K562 (cell line): ENCODE measurements around the gene SLC19A1. TPM values are rescaled to one million over a fixed set of nuclear protein-coding genes. Genes with fewer than 3 reads are reported as not detected.

Experiments
- ASH1L ChIP-seq: fragments of 450-650 bp; IDR thresholded peaks from 2 replicates; pipeline ENCODE4 v1.6.1; 2018; ENCODE audit warnings: borderline replicate concordance, mild to moderate bottlenecking, low read depth; ENCODE audit not compliant: partially characterized antibody
- CCNT2 ChIP-seq: IDR thresholded peaks from 2 replicates; pipeline ENCODE4 v1.6.1; 2011; ENCODE audit warnings: borderline replicate concordance, low read depth, mild to moderate bottlenecking, moderate library complexity, mixed read lengths, low read length; ENCODE audit not compliant: insufficient read length; ENCODE audit errors: extremely low read depth
- E2F6 ChIP-seq, 2 experiments: IDR thresholded peaks; 2 replicates each; pipeline ENCODE4 v1.6.1; 2011; ENCODE audit warnings: borderline replicate concordance in 1 of 2, control low read depth in 1 of 2, low read depth in 1 of 2, low read length in 1 of 2, mild to moderate bottlenecking in 1 of 2, mixed read lengths in 1 of 2, moderate library complexity in 1 of 2; ENCODE audit not compliant: insufficient read depth in 1 of 2, insufficient read length in 1 of 2, poor library complexity in 1 of 2, severe bottlenecking in 1 of 2; ENCODE audit errors: extremely low read depth in 1 of 2
- ELK1 ChIP-seq: sonication (generic); formaldehyde crosslinking; IDR thresholded peaks from 2 replicates; pipeline ENCODE4 v1.8.1; 2022; ENCODE audit warnings: missing genetic modification reagents
- HNRNPK ChIP-seq: fragments of 200-400 bp; formaldehyde crosslinking; IDR thresholded peaks from one replicate; pipeline ENCODE4 v1.6.1; 2018; ENCODE audit warnings: mild to moderate bottlenecking, low read depth, low read length; ENCODE audit not compliant: poor library complexity, severe bottlenecking
- ILF3 ChIP-seq: fragments of 450-650 bp; IDR thresholded peaks from 2 replicates; pipeline ENCODE4 v1.6.1; 2018; ENCODE audit warnings: antibody characterized with exemption, mild to moderate bottlenecking, moderate library complexity, borderline replicate concordance
- KLF1 ChIP-seq: fragments of 450-650 bp; IDR thresholded peaks from 2 replicates; pipeline ENCODE4 v1.6.1; 2016; ENCODE audit warnings: missing genetic modification characterization, missing compliant biosample characterization
- KLF6 ChIP-seq: fragments of 250-450 bp; sonication (Bioruptor Pico); IDR thresholded peaks from 2 replicates; pipeline ENCODE4 v1.4.0; 2020; ENCODE audit warnings: mild to moderate bottlenecking, moderate library complexity, borderline replicate concordance
- L3MBTL2 ChIP-seq: fragments of 450-650 bp; IDR thresholded peaks from 2 replicates; pipeline ENCODE4 v1.6.1; 2016; ENCODE audit warnings: mild to moderate bottlenecking, moderate library complexity
- MBD2 ChIP-seq: sonication (generic); IDR thresholded peaks from 2 replicates; pipeline ENCODE4 v1.6.1; 2016; ENCODE audit warnings: low read depth, borderline replicate concordance
- MNT ChIP-seq, 2 experiments: fragments of 450-650 bp; conservative IDR thresholded peaks; 2 replicates each; pipeline ENCODE4 v1.6.1; 2017; ENCODE audit warnings: mild to moderate bottlenecking in 2 of 2, moderate library complexity in 2 of 2
- MTA2 ChIP-seq: fragments of 450-650 bp; IDR thresholded peaks from 2 replicates; pipeline ENCODE4 v1.6.1; 2016; ENCODE audit warnings: low read depth
- SIN3A ChIP-seq, 2 experiments: fragments of 150-350 bp in 1 of 2; IDR thresholded peaks; 2 replicates each; pipeline ENCODE4 v1.6.1; 2011 to 2016; ENCODE audit warnings: borderline replicate concordance in 2 of 2, low read depth in 2 of 2, low read length in 2 of 2, mild to moderate bottlenecking in 2 of 2, moderate library complexity in 2 of 2; ENCODE audit not compliant: control insufficient read depth in 1 of 2
- SP1 ChIP-seq: sonication (generic); formaldehyde crosslinking; IDR thresholded peaks from 2 replicates; pipeline ENCODE4 v1.8.1; 2022; ENCODE audit warnings: mild to moderate bottlenecking, missing genetic modification reagents
- STAG1 ChIP-seq: sonication (generic); formaldehyde crosslinking; IDR thresholded peaks from 2 replicates; pipeline ENCODE4 v1.5.0; 2020; ENCODE audit warnings: missing genetic modification reagents, borderline replicate concordance
- TFAP4 ChIP-seq: sonication (generic); formaldehyde crosslinking; IDR thresholded peaks from 2 replicates; pipeline ENCODE4 v1.8.0; 2022; ENCODE audit warnings: missing genetic modification reagents, mild to moderate bottlenecking, moderate library complexity, borderline replicate concordance
- THRAP3 ChIP-seq: fragments of 450-650 bp; IDR thresholded peaks from 2 replicates; pipeline ENCODE4 v1.6.1; 2016; ENCODE audit warnings: mild to moderate bottlenecking, inconsistent platforms, borderline replicate concordance
- ZBTB17 ChIP-seq: fragments of 450-650 bp; formaldehyde crosslinking; IDR thresholded peaks from 2 replicates; pipeline ENCODE4 v1.4.0; 2020; ENCODE audit warnings: mild to moderate bottlenecking
- ZNF184 ChIP-seq: sonication (generic); formaldehyde crosslinking; IDR thresholded peaks from 2 replicates; pipeline ENCODE4 v1.5.0; 2020; ENCODE audit warnings: missing genetic modification reagents
- ZNF239 ChIP-seq: fragments of 250-450 bp; sonication (Bioruptor Pico); IDR thresholded peaks from 2 replicates; pipeline ENCODE4 v1.4.0; 2020; ENCODE audit warnings: mild to moderate bottlenecking
- ZNF384 ChIP-seq: IDR thresholded peaks from 2 replicates; pipeline ENCODE4 v1.6.1; 2012; ENCODE audit warnings: low read depth, low read length, improper control_type of control experiment
- ZNF584 ChIP-seq: fragments of 200-800 bp; sonication (Bioruptor generic); IDR thresholded peaks from 2 replicates; pipeline ENCODE4 v1.6.1; 2016; ENCODE audit warnings: low read depth, mild to moderate bottlenecking, missing genetic modification characterization, missing compliant biosample characterization
- polyA plus RNA-seq, 8 experiments: library from polyadenylated mRNA; depleted of rRNA in 4 of 8; stranded (reverse) in 5 of 8; unstranded in 3 of 8; fragments of >200 nt; fragmentation: Nextera tagmentation in 2 of 8; fragmentation: Illumina TruSeq in 1 of 8; extraction: Ambion mirVana in 2 of 8; extraction: Trizol in 1 of 8; gene quantifications; 2 replicates each; pipeline versions ENCODE4 v1.2.1 to v1.2.3, GENCODE V29; 2011 to 2014; ENCODE audit warnings: inconsistent platforms in 1 of 8, missing spikeins in 1 of 8
- total RNA-seq, 7 experiments: library from RNA; depleted of rRNA in 6 of 7; stranded (reverse); fragments of >200 nt in 6 of 7; fragmentation: Illumina TruSeq in 2 of 7; extraction: Trizol in 2 of 7; gene quantifications; 2 replicates each; pipeline versions ENCODE4 v1.2.1 to v1.2.3, GENCODE V29; 2011 to 2021; ENCODE audit warnings: low replicate concordance in 1 of 7

The SLC19A1 gene
- total and polyA plus RNA-seq, 9 of the 15 experiments (the other 6 are each of a cell fraction or from before 2014, with no cell fraction given), result 0.65 to 88.7 (median 12.0) TPM

- TF ChIP-seq ZNF239 (CRISPR knock-in tag) (no peak), SIN3A (IDR thresholded peaks at IDR 0.05; ENCODE audit: borderline replicate concordance in 2 of 2, control insufficient read depth in 1 of 2, low read depth in 2 of 2, low read length in 2 of 2) (no peak; a peak in 1 of 4 replicates), ZNF584 (CRISPR knock-in tag) (no peak), CCNT2 (no peak), SP1 (CRISPR knock-in tag) (peak; percentile 50; the same call in 1 of the 2 replicates), ILF3 (no peak), ZBTB17 (no peak), ZNF384 (no peak), MBD2 (peak; percentile 25; the same call in 1 of the 2 replicates), HNRNPK (peak; percentile 24), TFAP4 (no peak; the same call in 1 of the 2 replicates), ELK1 (no peak), L3MBTL2 (peak; percentile 76), MTA2 (peak; percentile 61; the same call in 1 of the 2 replicates), MNT (conservative IDR thresholded peaks at IDR 0.05) (peak in 1 of 2 experiments; percentile 53; a peak in 2 of 4 replicates), ASH1L (peak; percentile 35), ZNF184 (CRISPR knock-in tag) (no peak), KLF1 (tag) (no peak), THRAP3 (peak; percentile 38), STAG1 (no peak), KLF6 (CRISPR knock-in tag) (no peak), E2F6 (IDR thresholded peaks at IDR 0.05; ENCODE audit: borderline replicate concordance in 1 of 2, extremely low read depth in 1 of 2, insufficient read depth in 1 of 2, insufficient read length in 1 of 2, low read depth in 1 of 2, low read length in 1 of 2, poor library complexity in 1 of 2, severe bottlenecking in 1 of 2) (peak; percentile 37 to 72)
Measured at GRCh38 chr21:45590726-45591618, 48.7 kb upstream of the SLC19A1 start (continued).
